ENCODE measurements around the gene SSR1. TPM values are rescaled to one million over a fixed set of nuclear protein-coding genes. Genes with fewer than 3 reads are reported as not detected.

Gene SSR1
- polyA plus RNA-seq, 1 experiment: 173 TPM

DNA sequence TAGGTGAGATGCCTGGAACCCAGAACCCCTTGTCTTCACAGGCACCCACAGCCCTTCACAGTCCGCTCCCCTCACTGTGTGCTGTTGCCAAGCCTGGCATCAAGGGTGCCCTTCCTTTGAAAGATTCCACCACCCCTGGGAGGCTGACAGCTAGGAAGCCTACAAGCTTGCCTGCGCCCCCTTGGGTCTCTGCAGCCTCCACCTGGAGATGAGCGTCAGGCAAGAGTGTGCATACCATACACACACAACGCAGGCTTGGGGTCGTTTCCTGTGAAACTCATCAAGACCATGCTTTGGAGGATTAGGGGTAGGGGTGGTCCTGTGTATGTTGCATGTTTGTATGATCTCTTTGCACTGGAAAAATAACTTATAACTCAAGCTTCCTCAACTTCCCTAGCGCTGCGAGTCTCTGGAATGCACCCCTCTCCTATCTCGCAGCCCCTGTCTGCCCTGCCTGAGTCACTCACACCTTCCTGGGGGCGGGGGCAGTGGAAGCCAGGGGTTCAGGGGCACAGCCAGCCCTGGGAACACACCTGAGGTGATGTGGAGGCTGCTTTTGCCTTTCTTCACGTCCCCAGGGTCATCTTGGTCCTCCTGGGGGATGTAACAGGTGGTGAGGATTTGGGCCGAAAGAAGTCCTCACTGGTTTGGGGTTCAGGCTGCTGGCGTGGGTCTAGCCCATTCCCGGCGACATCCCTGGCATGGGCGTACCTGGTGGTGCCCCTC, 67.2 kb downstream of the SSR1 start:
- ChIA-PET CTCF (interaction anchor here (3.7 to 4.4 kb wide), 2 partner anchors 523 to 569 kb away, joined by 19 to 53 read pairs; no protein-coding TSS in a partner anchor), POLR2A (no interaction called here)
- no peak for DNase-seq (ENCODE audit: low read depth)
- peaks cover 21% of the 10 kb centered on the region for H3K36me3 ChIP-seq (ENCODE audit: control insufficient read depth, insufficient read depth, low read length)
- TF ChIP-seq, protein P1, sequence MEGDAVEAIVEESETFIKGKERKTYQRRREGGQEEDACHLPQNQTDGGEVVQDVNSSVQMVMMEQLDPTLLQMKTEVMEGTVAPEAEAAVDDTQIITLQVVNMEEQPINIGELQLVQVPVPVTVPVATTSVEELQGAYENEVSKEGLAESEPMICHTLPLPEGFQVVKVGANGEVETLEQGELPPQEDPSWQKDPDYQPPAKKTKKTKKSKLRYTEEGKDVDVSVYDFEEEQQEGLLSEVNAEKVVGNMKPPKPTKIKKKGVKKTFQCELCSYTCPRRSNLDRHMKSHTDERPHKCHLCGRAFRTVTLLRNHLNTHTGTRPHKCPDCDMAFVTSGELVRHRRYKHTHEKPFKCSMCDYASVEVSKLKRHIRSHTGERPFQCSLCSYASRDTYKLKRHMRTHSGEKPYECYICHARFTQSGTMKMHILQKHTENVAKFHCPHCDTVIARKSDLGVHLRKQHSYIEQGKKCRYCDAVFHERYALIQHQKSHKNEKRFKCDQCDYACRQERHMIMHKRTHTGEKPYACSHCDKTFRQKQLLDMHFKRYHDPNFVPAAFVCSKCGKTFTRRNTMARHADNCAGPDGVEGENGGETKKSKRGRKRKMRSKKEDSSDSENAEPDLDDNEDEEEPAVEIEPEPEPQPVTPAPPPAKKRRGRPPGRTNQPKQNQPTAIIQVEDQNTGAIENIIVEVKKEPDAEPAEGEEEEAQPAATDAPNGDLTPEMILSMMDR (IDR thresholded peaks at IDR 0.05; ENCODE audit: insufficient read depth, low read depth, low read length): no peak
- H3K27me3 ChIP-seq (ENCODE audit: control insufficient read depth, insufficient read depth, low read length): no peaks in the 10 kb centered on the region
- H3K4me3 ChIP-seq (ENCODE audit: low read depth, low read length): no peak overlapping the region

DNA sequence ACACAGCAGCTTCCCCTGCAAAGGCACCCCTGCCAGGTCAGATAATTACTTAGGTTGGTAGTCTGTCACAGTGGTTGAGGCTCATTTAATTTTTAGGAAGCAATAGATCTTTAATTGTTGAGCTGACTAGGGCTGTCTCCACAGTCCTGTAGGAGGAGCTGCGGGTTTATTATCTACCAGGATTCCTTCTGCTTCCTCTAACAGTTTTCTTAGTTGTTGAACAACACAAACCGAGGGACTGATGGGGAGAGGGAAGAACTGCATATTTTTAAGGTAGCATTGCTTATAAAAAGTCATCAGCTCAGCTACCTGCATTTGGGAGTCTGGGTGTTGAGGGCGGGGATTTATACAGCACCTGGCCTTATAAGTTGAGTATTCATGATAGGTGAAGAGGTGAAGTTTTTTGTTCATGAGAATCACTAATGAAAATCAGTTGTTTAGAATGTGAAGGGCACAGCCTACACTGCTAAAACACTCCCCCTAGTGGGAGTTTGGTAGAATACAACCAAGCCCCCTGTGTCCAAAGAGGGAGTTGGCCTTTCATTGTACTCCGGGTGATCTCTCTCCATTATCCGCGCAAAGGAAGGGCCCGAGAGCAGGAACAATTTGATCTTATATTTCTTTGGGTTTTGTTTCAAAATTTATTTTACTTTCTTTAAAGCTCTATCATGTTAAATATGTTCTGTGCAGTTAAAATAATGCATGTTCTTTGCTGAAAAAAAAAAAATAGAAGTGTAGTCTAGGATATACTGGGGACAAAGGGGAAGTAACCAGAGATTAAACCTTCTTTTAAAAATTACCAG, 69.6 kb downstream of the SSR1 start:
- CTCF ChIA-PET: interaction anchor here (0.6 to 4.4 kb wide), 36 partner anchors 8 to 583 kb away, joined by 3 to 53 read pairs (median 3); partner anchors contain the start of gene RREB1
- POLR2A ChIA-PET: interaction anchor here (1.6 kb wide), 1 partner anchor 135 kb away, joined by 4 read pairs; the partner anchor contains the start of gene RREB1

DNA sequence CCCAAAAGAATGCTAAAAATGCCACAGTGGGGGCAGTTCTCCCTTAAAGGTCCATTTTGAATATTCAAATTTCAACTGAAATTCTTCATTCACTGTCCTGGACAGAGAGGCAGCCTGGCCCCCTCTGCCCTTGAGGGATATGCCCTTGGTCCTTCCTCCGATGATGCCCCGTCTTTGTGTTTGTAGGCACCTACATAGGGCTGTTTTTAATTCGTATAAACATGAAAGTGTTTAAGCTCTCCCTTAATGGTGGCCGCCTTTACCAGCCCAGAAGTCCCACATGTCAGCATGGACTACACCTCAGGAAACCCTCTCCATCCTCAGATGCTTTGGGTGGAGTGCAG, 70.2 kb downstream of the SSR1 start:
- peaks cover 16% of the 10 kb centered on the region for H3K36me3 ChIP-seq (ENCODE audit: control insufficient read depth, insufficient read depth, low read length)
- TF ChIP-seq, protein P1 (IDR thresholded peaks at IDR 0.05; ENCODE audit: insufficient read depth, low read depth, low read length): no peak
- ChIA-PET CTCF (interaction anchor here (0.7 to 4.4 kb wide), 25 partner anchors 8 to 583 kb away, joined by 3 to 53 read pairs (median 3); partner anchors contain the start of gene RREB1), POLR2A (interaction anchor here (1.6 kb wide), 1 partner anchor 135 kb away, joined by 4 read pairs; the partner anchor contains the start of gene RREB1)
- no peaks in the 10 kb centered on the region for H3K27me3 ChIP-seq (ENCODE audit: control insufficient read depth, insufficient read depth, low read length)
- DNase-seq (ENCODE audit: low read depth): no peak
- H3K4me3 ChIP-seq (ENCODE audit: low read depth, low read length): no peak overlapping the region

More for the DNA sequence above, 69.6 kb downstream of the SSR1 start:
- H3K36me3 ChIP-seq (ENCODE audit: control insufficient read depth, insufficient read depth, low read length): peaks cover 20% of the 10 kb centered on the region
- TF ChIP-seq, protein P1 (IDR thresholded peaks at IDR 0.05; ENCODE audit: insufficient read depth, low read depth, low read length): peak; percentile 82
- H3K27me3 ChIP-seq (ENCODE audit: control insufficient read depth, insufficient read depth, low read length): no peaks in the 10 kb centered on the region
- H3K4me3 ChIP-seq (ENCODE audit: low read depth, low read length): no peak overlapping the region
- peak; percentile 27 for DNase-seq (ENCODE audit: low read depth)

DNA sequence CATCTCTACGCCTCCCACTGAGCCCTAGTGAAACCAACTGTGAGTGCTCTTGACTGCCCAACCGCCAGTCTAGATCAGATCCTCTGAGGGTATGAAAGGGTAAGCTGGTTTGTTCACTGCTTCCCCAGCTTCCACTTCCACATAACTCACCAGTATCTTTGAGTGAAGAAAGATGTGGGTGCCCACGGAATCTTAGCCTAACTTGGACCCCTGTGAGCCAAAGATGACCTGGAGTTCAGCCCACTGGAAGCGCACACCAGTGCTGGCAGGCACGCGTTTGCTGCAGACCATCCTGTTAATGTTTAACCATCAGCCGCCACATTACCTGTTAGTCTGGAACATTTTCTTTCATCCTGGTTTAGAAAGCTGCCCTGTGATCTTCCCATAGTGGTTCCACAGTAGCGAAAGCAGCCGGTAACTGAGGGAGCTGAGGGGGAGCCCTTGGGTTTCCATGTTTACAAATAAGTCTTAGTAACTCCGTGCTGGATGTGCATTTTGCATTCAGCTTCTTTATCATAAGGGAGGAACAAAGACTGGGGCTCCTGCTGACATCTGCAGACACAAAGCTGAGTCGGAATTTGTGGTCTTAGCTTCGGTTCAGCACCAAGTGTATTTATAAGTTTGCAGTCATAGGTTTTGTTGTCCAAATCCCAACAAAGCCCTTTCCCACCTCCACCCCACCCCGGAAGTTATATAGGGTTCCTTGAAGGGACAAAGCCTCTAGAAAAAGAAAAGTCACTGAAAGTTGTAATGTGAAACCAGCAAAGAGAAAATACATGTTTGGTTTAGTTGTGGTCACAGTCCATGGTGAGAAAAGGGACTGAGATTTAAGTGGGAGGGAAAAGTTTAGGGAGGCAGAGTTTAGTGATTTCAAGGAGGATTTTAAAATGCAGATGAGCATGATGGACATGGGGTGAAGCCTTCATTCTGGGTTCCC, 71.0 kb downstream of the SSR1 start:
- Histone ChIP-seq H3K27me3 (ENCODE audit: control insufficient read depth, insufficient read depth, low read length) (no peaks in the 10 kb centered on the region), H3K4me3 (ENCODE audit: low read depth, low read length) (no peak overlapping the region), H3K36me3 (ENCODE audit: control insufficient read depth, insufficient read depth, low read length) (peaks cover 9% of the 10 kb centered on the region)
- CTCF ChIA-PET: interaction anchor here (0.6 to 4.4 kb wide), 11 partner anchors 8 to 565 kb away, joined by 3 to 53 read pairs (median 4); partner anchors contain the start of gene RREB1
- DNase-seq (ENCODE audit: low read depth): no peak
- TF ChIP-seq, protein P1 (IDR thresholded peaks at IDR 0.05; ENCODE audit: insufficient read depth, low read depth, low read length): no peak
- POLR2A ChIA-PET: interaction anchor here (0.6 to 1.6 kb wide), 2 partner anchors 20 to 134 kb away, joined by 3 to 4 read pairs; partner anchors contain the start of gene RREB1
